HG03103 (cell line): ENCODE results near the gene KDM4E.
"Not testable (repeated sequence)": the region's sequence is repeated elsewhere in the genome, so short reads cannot be mapped to it uniquely, and the experiment has no call there.

Source experiments
- ATAC-seq: cut with Tn5 transposase; IDR thresholded peaks from one replicate; pipeline ENCODE4 v1.9.1; 2021; ENCODE audit warnings: low read depth; ENCODE audit not compliant: unreplicated experiment

The KDM4E gene

DNA sequence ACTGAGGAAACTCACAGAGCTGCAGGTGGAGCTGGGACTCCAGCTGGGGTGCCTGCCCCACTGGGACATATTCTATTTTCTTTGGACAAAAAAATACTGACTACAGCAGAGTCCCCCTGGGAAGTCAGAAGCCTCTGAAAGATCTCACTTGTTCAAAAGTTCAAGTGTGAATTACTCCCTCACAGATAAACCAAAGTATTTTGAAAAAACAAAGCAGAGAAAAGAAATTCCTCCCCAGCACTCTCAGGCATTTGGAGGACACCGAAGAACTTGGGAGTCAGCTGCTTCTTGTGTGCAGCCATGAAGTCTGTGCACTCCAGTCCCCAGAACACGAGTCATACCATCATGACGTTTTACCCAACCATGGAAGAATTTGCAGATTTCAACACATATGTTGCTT, 24.1 kb downstream of the KDM4E start, which contains the start of gene KDM4F:
KDM4F (plus strand) TSS at position 301 of the 400 bp plus-strand sequence.
- not testable (repeated sequence) for ATAC-seq

- ATAC-seq: no peak
Measured at GRCh38 chr11:95050595-95051202, 25.6 kb downstream of the KDM4E start.

- ATAC-seq: no peak
Measured at GRCh38 chr11:95054356-95054755, 29.3 kb downstream of the KDM4E start.

DNA sequence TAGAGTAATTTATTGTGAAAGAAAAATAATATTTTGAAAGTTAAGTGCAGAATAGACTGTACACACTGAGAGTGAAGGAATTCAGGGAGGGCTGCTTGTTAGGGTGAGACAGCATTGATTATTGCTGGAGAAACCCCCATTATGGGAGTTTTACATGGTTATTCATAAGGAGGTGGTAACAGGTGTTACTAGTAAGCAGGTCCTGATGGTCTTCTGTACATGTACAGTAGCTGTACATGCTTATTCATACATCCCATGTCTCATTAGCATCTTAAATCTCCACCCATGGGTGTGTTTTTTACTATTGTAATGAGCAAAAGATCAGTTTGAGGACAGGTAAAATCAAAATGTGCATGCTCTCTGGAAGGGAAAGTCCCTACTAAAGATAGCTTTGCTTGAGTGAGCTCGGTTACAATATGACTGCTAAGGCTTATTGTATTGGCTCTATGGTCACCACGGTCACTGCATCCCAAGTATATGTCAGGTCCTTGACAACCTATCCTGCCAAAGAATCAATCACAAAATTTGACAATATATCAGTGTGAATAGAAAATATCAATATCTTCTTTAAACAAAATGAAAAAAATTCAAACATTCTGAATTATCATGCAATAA, 30.3 kb downstream of the KDM4E start:
- ATAC-seq: peak; percentile 96

DNA sequence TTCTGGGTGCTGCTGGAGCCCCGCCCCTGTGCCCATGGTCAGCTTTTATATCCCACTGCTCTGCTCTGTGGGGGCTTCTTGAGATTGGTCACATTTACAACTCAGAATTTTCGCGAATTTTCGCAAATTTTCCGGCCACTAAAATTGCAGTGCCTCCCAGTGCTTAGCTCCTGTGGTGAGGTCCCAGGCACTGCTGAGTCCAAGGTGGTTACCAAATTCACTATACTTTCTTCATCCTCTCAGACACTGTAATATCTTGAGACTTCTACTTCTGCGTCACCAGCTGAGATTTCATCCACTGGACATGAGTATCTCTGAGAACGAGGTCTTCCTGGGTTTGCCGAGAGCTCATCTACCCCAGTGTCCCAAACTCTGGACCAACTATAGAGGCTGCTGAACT, 32.9 kb downstream of the KDM4E start:
- ATAC-seq: no peak

- ATAC-seq: no peak
Measured at GRCh38 chr11:95058621-95059020, 33.6 kb downstream of the KDM4E start.

DNA sequence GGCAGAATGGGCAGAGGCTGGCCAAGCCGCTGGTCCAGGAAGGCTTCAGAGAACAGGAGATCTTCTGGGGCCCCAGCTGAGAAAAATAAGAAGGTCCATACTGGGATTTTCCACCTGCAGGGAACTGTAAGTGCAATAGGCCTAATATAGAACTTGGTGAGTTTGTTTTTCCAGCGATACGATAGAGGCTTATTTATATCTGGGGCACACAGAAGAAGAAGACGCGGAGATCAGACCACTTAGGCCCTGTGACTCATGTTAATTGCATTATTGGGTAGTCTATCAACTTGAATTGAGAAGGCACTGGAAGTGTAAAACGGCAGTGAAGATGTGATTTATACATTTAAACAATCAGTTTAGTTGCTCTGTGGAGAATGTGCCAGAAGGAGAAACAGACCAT, 34.0 kb downstream of the KDM4E start:
- no peak for ATAC-seq

GRCh38 chr11:95065336-95065735, 40.3 kb downstream of the KDM4E start:
- ATAC-seq: no peak

DNA sequence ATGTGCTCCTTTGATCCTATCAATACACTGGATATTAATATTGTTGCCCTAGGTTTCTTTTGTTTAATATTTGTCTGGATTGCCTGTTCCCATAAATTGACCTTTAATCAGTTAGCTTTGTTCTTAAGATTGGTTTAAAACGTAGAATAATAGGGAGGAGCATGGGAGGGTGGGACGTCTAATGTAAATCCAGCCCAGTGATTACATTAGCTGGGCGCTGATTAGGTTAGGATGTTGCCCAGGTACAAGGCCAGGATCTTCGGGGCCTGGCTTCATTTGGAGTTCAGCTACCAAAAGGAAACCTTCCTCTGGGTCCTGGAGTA, 41.6 kb downstream of the KDM4E start, which contains the start of gene SRSF8:
SRSF8 (plus strand) TSS at position 204 of the 323 bp plus-strand sequence. CDS start 308 bp downstream, outside the sequence.
- ATAC-seq: peak; percentile 34

- ATAC-seq: peak; percentile 48
Measured at GRCh38 chr11:95067039-95067840, 42.2 kb downstream of the KDM4E start.

- no peak for ATAC-seq
Measured at GRCh38 chr11:95067841-95068219, 42.8 kb downstream of the KDM4E start.

- peak; percentile 65 for ATAC-seq
Measured at GRCh38 chr11:95068549-95068948, 43.5 kb downstream of the KDM4E start.

DNA sequence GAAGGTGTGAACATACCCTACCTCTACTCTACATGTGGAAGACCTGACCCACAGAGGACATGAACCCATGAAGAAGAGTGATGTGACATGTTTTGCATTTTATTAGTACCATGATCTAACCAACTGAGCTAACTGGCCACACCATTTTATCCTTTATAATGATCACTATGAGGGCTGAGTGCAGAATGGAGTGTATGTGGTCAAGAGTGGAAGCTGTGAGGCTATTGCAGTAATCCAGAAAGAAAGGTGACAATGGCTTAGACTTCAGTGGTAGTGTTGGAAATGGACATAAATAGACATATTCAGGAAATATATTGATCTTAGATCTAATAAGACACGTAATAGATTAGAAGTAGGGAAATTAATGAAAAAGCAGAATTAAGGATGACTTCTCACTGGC, 45.4 kb downstream of the KDM4E start:
- no peak for ATAC-seq

- no peak for ATAC-seq
Measured at GRCh38 chr11:95072948-95073347, 47.9 kb downstream of the KDM4E start.

DNA sequence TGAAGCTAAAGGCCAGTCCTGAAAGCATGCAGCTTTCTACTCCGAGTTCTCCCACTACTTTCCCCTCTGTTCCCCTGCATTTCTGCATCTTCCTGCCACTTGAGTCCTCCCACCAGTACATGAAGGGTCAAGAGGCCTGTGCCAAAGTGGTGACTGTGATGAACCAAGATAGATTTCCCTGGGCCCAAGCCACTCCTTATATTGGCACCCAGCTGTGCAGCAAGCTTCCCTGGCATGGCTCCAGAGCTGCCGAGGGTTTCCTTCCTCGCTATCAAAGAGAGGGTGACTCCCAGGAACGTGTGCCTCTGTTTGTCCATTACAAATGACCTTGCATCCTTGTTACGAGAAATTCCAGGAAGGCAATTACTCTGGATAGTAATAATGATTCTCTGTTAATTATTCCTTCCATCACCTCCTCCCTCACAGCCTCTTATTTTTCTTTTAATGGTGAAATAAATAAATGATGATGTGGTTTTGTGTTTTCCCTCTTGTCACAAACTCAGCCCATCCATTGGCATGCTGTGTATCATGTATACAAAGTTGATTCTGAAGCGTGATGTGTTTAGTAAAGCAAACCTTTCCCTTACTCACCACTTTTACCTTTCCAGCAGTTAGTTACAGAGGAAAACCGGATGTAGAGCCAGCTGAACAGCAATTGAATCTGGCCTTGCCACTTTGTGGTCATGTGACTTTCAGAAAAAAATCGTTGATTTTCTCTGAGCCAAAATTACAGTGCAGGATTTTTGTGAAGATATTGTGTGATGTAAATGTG, 49.9 kb downstream of the KDM4E start:
- ATAC-seq: no peak

DNA sequence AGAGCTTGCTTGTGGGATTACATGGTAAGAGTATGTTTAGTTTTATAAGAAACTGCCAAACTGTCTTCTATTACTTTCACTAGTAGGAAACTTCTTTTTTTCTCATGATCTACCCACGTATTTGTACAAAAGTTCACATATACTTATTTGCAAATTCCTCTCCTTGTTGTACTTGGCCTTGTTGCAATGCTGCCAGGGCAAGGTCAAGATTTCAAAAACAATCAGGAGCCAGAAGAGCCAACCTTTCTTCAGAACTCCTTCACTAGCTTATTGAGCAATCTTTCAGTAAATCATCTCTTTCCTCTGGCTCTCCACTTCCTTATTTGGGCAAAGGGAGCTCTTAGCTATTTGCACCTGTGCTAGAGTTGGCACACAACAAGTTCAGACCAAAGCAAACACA, 51.4 kb downstream of the KDM4E start:
- ATAC-seq: no peak

DNA sequence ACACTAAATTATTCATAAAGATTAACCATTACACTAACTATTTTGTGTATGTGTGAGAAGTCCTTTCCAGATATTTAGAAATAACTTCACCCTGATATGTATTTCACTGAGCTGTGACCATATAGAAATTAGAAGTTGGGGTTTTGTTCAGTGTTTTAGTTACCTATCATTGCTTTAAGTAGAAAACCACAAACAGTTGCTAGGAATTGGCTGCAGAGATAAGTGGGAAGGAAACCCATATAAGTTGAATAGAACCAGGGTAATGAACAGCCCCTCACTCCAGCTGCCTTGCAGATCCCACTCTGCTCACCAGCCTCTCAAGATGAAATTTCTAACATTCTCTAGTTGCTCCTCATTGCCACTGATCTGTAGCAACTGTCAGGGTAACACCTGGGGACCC, 51.9 kb downstream of the KDM4E start:
- no peak for ATAC-seq
